KMS-11 (cell line): ENCODE results near the gene UMAD1.

Experiments used
- H2AFZ ChIP-seq: fragments of 200-600 bp; sonication (generic); 2 replicates; pipeline ENCODE4 v1.6.1; 2016; ENCODE audit warnings: antibody characterized with exemption, mixed run types, low read depth
- H3K27ac ChIP-seq: fragments of 200-600 bp; sonication (generic); 2 replicates; pipeline ENCODE4 v1.6.1; 2016; ENCODE audit warnings: mild to moderate bottlenecking, mixed run types
- H3K27me3 ChIP-seq: fragments of 200-600 bp; sonication (generic); 2 replicates; pipeline ENCODE4 v1.6.1; 2017; ENCODE audit warnings: mild to moderate bottlenecking, low read depth, mixed run types, moderate library complexity; ENCODE audit not compliant: insufficient read depth
- H3K36me3 ChIP-seq: fragments of 200-600 bp; sonication (generic); 2 replicates; pipeline ENCODE4 v1.6.1; 2017; ENCODE audit warnings: mild to moderate bottlenecking, mixed run types; ENCODE audit not compliant: insufficient read depth
- H3K4me1 ChIP-seq: fragments of 200-600 bp; sonication (generic); 2 replicates; pipeline ENCODE4 v1.6.1; 2016; ENCODE audit warnings: mild to moderate bottlenecking, low read depth, mixed run types; ENCODE audit not compliant: poor library complexity, severe bottlenecking
- H3K4me2 ChIP-seq: fragments of 200-600 bp; sonication (generic); 2 replicates; pipeline ENCODE4 v1.7.0; 2016; ENCODE audit warnings: mild to moderate bottlenecking, mixed run types
- H3K4me3 ChIP-seq: fragments of 200-600 bp; sonication (generic); IDR thresholded peaks from 2 replicates; pipeline ENCODE4 v1.6.1; 2017; ENCODE audit warnings: low read depth, low read length, mixed read lengths; ENCODE audit not compliant: insufficient read depth
- H3K79me2 ChIP-seq: fragments of 200-600 bp; sonication (generic); 2 replicates; pipeline ENCODE4 v1.6.1; 2016; ENCODE audit warnings: low read depth, mixed run types; ENCODE audit not compliant: insufficient read depth
- H3K9ac ChIP-seq: fragments of 200-600 bp; sonication (generic); 2 replicates; pipeline ENCODE4 v1.6.1; 2016; ENCODE audit warnings: mild to moderate bottlenecking, mixed run types
- H4K20me1 ChIP-seq: fragments of 200-600 bp; sonication (generic); 2 replicates; pipeline ENCODE4 v1.6.1; 2016; ENCODE audit warnings: mild to moderate bottlenecking, mixed run types; ENCODE audit not compliant: insufficient read depth
- TF ChIP-seq, protein P1 (sequence below): fragments of 200-600 bp; sonication (generic); conservative IDR thresholded peaks from 2 replicates; pipeline ENCODE4 v1.6.1; 2017; ENCODE audit warnings: low read depth, mild to moderate bottlenecking, antibody characterized with exemption, low read length, moderate library complexity, mixed read lengths

The UMAD1 gene

DNA sequence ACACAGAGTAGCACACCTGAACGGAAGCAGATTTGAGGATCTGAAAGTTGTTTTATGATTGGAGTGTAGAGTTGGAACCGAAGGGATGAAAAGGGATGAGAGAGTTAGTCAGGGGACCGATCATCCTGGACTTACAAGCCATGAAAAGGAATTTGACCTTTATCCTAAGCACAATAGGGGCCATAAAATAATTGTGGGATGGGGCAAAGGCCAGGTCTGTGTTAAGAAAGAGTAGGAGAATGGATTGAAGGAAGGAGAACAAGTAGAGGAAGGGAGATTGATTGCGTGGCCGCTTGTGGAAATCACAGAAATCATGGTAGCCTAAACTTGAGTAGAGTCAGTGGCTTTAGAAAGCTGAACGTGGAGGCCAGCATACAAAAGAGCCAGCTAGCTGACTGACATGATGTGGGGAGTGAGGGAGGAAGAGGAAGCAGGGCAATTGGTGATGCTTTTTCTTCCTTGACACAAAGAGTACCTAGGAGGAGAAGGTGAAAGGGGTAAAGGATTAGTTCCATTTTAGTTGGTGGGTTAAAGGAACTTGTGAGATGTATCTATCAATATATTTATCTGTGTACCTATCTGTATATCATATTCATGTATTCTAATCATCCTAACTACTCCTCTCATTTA is 144.9 kb downstream of the UMAD1 start:
- peaks cover 26% of the 10 kb centered on the region for H3K4me1 ChIP-seq
- no peaks in the 10 kb centered on the region for H4K20me1 ChIP-seq
- H3K4me2 ChIP-seq: no peak overlapping the region
- no peak overlapping the region for H3K27ac ChIP-seq
- H2AFZ ChIP-seq: no peak overlapping the region
- no peaks in the 10 kb centered on the region for H3K79me2 ChIP-seq
- TF ChIP-seq, protein P1, sequence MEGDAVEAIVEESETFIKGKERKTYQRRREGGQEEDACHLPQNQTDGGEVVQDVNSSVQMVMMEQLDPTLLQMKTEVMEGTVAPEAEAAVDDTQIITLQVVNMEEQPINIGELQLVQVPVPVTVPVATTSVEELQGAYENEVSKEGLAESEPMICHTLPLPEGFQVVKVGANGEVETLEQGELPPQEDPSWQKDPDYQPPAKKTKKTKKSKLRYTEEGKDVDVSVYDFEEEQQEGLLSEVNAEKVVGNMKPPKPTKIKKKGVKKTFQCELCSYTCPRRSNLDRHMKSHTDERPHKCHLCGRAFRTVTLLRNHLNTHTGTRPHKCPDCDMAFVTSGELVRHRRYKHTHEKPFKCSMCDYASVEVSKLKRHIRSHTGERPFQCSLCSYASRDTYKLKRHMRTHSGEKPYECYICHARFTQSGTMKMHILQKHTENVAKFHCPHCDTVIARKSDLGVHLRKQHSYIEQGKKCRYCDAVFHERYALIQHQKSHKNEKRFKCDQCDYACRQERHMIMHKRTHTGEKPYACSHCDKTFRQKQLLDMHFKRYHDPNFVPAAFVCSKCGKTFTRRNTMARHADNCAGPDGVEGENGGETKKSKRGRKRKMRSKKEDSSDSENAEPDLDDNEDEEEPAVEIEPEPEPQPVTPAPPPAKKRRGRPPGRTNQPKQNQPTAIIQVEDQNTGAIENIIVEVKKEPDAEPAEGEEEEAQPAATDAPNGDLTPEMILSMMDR: no peak
- no peaks in the 10 kb centered on the region for H3K36me3 ChIP-seq
- H3K9ac ChIP-seq: no peak overlapping the region
- H3K4me3 ChIP-seq: no peak overlapping the region
- H3K27me3 ChIP-seq: no peaks in the 10 kb centered on the region

GRCh38 chr7:7786595-7786994 is 146.0 kb downstream of the UMAD1 start:
- Histone ChIP-seq H3K4me2 (no peak overlapping the region), H3K27ac (no peak overlapping the region)

DNA sequence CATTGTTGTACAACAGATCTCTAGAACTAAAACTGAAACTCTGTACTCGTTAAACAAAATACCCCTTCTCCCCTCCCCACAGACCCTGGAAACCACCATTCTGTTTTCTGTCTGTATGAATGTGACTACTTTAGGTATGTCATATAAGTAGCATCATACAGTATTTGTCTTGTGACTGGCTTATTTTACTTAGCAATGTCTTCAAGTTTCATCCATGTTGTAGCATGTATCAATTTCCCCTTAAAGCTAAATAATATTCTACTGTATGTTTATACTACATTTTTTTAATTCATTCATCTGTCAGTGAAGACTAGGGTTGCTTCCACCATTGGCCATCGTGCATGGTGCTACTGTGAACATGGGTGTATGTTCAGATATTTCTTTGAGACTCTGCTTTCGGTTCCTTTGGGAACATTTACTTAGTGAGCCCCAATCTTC is 149.0 kb downstream of the UMAD1 start:
- H3K4me2 ChIP-seq: peak overlapping the region; percentile 54
- H4K20me1 ChIP-seq: no peaks in the 10 kb centered on the region
- TF ChIP-seq, protein P1: no peak
- no peak overlapping the region for H3K4me3 ChIP-seq
- peaks cover 23% of the 10 kb centered on the region for H3K4me1 ChIP-seq
- H3K36me3 ChIP-seq: no peaks in the 10 kb centered on the region
- H3K27ac ChIP-seq: no peak overlapping the region
- peak overlapping the region; percentile 3; the same call in 1 of the 2 replicates for H2AFZ ChIP-seq
- H3K79me2 ChIP-seq: no peaks in the 10 kb centered on the region
- H3K9ac ChIP-seq: no peak overlapping the region
- H3K27me3 ChIP-seq: no peaks in the 10 kb centered on the region

More at GRCh38 chr7:7786595-7786994, 146.0 kb downstream of the UMAD1 start:
- TF ChIP-seq, protein P1: no peak
- no peaks in the 10 kb centered on the region for H4K20me1 ChIP-seq
- no peak overlapping the region for H3K4me3 ChIP-seq
- H3K27me3 ChIP-seq: no peaks in the 10 kb centered on the region
- no peaks in the 10 kb centered on the region for H3K36me3 ChIP-seq
- no peak overlapping the region for H2AFZ ChIP-seq
- peaks cover 26% of the 10 kb centered on the region for H3K4me1 ChIP-seq
- no peak overlapping the region for H3K9ac ChIP-seq
- H3K79me2 ChIP-seq: no peaks in the 10 kb centered on the region

- H3K27ac ChIP-seq: no peak overlapping the region
- H3K27me3 ChIP-seq: no peaks in the 10 kb centered on the region
- no peaks in the 10 kb centered on the region for H3K36me3 ChIP-seq
- no peak overlapping the region for H2AFZ ChIP-seq
- H3K4me3 ChIP-seq: no peak overlapping the region
- TF ChIP-seq, protein P1: no peak
- H3K79me2 ChIP-seq: no peaks in the 10 kb centered on the region
- H4K20me1 ChIP-seq: no peaks in the 10 kb centered on the region
- H3K4me2 ChIP-seq: peak overlapping the region; percentile 54; the same call in 1 of the 2 replicates
- peaks cover 23% of the 10 kb centered on the region for H3K4me1 ChIP-seq
- H3K9ac ChIP-seq: no peak overlapping the region
Measured at GRCh38 chr7:7790041-7790741, 149.6 kb downstream of the UMAD1 start.
